Astrocyte of the cerebellum (primary cell): ENCODE measurements around the gene PRR7.
"Not testable (repeated sequence)": the region's sequence is repeated elsewhere in the genome, so short reads cannot be mapped to it uniquely, and the experiment has no call there.

Experiments
- DNase-seq: peaks from one replicate; pipeline ENCODE4 v3.0.0-alpha.2; 2011; ENCODE audit warnings: low read depth
- H3K4me3 ChIP-seq: 2 replicates; pipeline ENCODE4 v1.5.1; 2011; ENCODE audit warnings: mild to moderate bottlenecking, low read depth, low read length, moderate library complexity
- CTCF ChIP-seq: IDR thresholded peaks from 2 replicates; pipeline ENCODE4 v1.5.1; 2012; ENCODE audit warnings: low read length, low read depth, moderate library complexity, mild to moderate bottlenecking; ENCODE audit errors: missing control alignments
- in situ Hi-C: cut with HindIII; loops from 2 replicates; pipeline ENCODE4 v1.10.0; 2017; ENCODE audit warnings: low sequenced_read_pairs

Gene PRR7

GRCh38 chr5:177478711-177479646 is 32.4 kb downstream of the PRR7 start:
- H3K4me3 ChIP-seq = no peak overlapping the region
- in situ Hi-C loops = no loop called here
- DNase-seq = no peak
- no peak for TF ChIP-seq CTCF

GRCh38 chr5:177479774-177480173 is 33.2 kb downstream of the PRR7 start:
- no peak overlapping the region for H3K4me3 ChIP-seq
- no peak for TF ChIP-seq CTCF
- in situ Hi-C loops = no loop called here
- DNase-seq = no peak

GRCh38 chr5:177482359-177482795 is 35.8 kb downstream of the PRR7 start:
- in situ Hi-C loops = no loop called here
- no peak overlapping the region for H3K4me3 ChIP-seq
- no peak for TF ChIP-seq CTCF
- DNase-seq = no peak

- no peak for TF ChIP-seq CTCF
- in situ Hi-C loops = no loop called here
- H3K4me3 ChIP-seq = no peak overlapping the region
- no peak for DNase-seq
Observed at GRCh38 chr5:177483042-177483441, 36.4 kb downstream of the PRR7 start.

GRCh38 chr5:177483994-177484901 is 37.6 kb downstream of the PRR7 start:
- no peak overlapping the region for H3K4me3 ChIP-seq
- TF ChIP-seq CTCF = no peak
- in situ Hi-C loops = no loop called here
- no peak for DNase-seq

GRCh38 chr5:177484902-177485549 is 38.4 kb downstream of the PRR7 start:
- TF ChIP-seq CTCF = no peak
- H3K4me3 ChIP-seq = no peak overlapping the region
- no peak for DNase-seq
- in situ Hi-C loops = no loop called here

- H3K4me3 ChIP-seq, in situ Hi-C loops, DNase-seq: not testable (repeated sequence)
Observed at GRCh38 chr5:177485753-177486152, 39.1 kb downstream of the PRR7 start.
